K562 (cell line): ENCODE results near the gene KCNAB1.

Experiments
- CEBPB ChIP-seq: fragments of 450-650 bp; IDR thresholded peaks from 2 replicates; pipeline ENCODE4 v1.6.1; 2016; ENCODE audit warnings: missing genetic modification characterization, missing compliant biosample characterization
- CREB5 ChIP-seq: fragments of 250-450 bp; sonication (Bioruptor Pico); IDR thresholded peaks from 2 replicates; pipeline ENCODE4 v1.5.0; 2020; ENCODE audit warnings: mild to moderate bottlenecking
- MAX ChIP-seq: sonication (generic); formaldehyde crosslinking; IDR thresholded peaks from 2 replicates; pipeline ENCODE4 v1.9.0; 2022; ENCODE audit warnings: mild to moderate bottlenecking, missing genetic modification reagents
- POLR2A ChIP-seq: fragments of 450-650 bp; conservative IDR thresholded peaks from 2 replicates; pipeline ENCODE4 v1.6.1; 2016
- RBM14 ChIP-seq: fragments of 200-400 bp; formaldehyde crosslinking; IDR thresholded peaks from 2 replicates; pipeline ENCODE4 v1.6.1; 2018; ENCODE audit warnings: low read depth, mild to moderate bottlenecking, low read length, moderate library complexity, borderline replicate concordance; ENCODE audit not compliant: insufficient read depth
- RCOR1 ChIP-seq, 2 experiments: IDR thresholded peaks; 2 replicates each; pipeline ENCODE4 v1.6.1; 2012; ENCODE audit warnings: low read depth in 2 of 2, low read length in 2 of 2, borderline replicate concordance in 1 of 2, improper control_type of control experiment in 1 of 2
- TFE3 ChIP-seq: fragments of 450-650 bp; formaldehyde crosslinking; IDR thresholded peaks from 2 replicates; pipeline ENCODE4 v1.4.0; 2020; ENCODE audit warnings: mild to moderate bottlenecking, mixed read lengths
- ZBTB17 ChIP-seq: fragments of 450-650 bp; formaldehyde crosslinking; IDR thresholded peaks from 2 replicates; pipeline ENCODE4 v1.4.0; 2020; ENCODE audit warnings: mild to moderate bottlenecking
- TF ChIP-seq, protein P1 (sequence below), 2 experiments: IDR thresholded peaks; 2 replicates each; pipeline ENCODE4 v1.6.1; 2012; ENCODE audit warnings: improper control_type of control experiment in 2 of 2, low read depth in 2 of 2, low read length in 2 of 2, borderline replicate concordance in 1 of 2
- TF ChIP-seq, protein P2 (sequence below), 3 experiments: IDR thresholded peaks in 2 of 3; conservative IDR thresholded peaks in 1 of 3; 2 replicates each; pipeline ENCODE4 v1.5.1; 2011 to 2012; ENCODE audit warnings: low read length in 3 of 3, mild to moderate bottlenecking in 3 of 3, control low read depth in 2 of 3, improper control_type of control experiment in 1 of 3, inconsistent platforms in 1 of 3, low read depth in 1 of 3, mixed read lengths in 1 of 3, moderate library complexity in 1 of 3; ENCODE audit not compliant: insufficient read depth in 2 of 3

DNA sequence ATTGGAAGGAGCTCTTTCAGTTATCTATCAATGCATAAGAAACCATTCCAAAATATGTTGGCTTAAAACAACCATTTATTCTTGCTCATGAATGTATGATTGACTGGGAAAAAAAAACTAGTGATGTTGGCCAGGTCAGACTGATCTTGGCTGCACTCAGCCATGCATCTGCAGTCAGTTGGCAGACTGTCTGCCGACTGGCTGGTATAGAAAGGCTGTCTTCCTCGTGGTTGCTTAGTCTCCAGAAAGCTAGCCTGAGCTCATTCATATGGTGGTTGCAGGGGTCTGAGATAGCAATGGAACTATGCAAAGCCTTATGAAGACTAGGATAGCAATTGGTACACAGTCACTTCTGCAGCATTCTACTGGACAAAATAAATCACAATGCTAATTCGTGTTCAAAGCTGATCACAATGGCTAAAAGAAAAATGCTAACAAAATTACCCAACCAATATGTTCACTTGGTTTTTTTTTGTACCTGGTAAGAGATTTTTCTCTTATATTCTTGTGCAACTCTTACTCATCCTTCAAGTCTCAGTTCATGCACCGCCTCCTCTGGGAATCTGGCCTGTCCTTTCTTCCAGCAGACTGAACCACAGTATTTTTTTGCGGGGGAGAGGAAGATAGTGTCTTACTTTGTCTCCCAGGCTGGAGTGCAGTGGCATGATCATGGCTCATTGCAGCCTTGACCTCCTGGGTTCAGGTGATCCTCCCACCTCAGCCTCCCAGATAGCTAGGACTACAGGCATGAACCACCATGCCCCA is 126.8 kb downstream of the KCNAB1 start:
- TF ChIP-seq MAX (no peak), CEBPB (tag) (no peak), ZBTB17 (CRISPR knock-in tag) (no peak), RBM14 (no peak), POLR2A (no peak), CREB5 (CRISPR knock-in tag) (no peak), TFE3 (CRISPR knock-in tag) (no peak), RCOR1 (IDR thresholded peaks at IDR 0.05; ENCODE audit: borderline replicate concordance in 1 of 2, low read depth in 2 of 2, low read length in 2 of 2) (no peak)
- TF ChIP-seq, protein P1, sequence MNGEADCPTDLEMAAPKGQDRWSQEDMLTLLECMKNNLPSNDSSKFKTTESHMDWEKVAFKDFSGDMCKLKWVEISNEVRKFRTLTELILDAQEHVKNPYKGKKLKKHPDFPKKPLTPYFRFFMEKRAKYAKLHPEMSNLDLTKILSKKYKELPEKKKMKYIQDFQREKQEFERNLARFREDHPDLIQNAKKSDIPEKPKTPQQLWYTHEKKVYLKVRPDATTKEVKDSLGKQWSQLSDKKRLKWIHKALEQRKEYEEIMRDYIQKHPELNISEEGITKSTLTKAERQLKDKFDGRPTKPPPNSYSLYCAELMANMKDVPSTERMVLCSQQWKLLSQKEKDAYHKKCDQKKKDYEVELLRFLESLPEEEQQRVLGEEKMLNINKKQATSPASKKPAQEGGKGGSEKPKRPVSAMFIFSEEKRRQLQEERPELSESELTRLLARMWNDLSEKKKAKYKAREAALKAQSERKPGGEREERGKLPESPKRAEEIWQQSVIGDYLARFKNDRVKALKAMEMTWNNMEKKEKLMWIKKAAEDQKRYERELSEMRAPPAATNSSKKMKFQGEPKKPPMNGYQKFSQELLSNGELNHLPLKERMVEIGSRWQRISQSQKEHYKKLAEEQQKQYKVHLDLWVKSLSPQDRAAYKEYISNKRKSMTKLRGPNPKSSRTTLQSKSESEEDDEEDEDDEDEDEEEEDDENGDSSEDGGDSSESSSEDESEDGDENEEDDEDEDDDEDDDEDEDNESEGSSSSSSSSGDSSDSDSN (IDR thresholded peaks at IDR 0.05; ENCODE audit: borderline replicate concordance in 1 of 2, low read depth in 2 of 2, low read length in 2 of 2): no peak
- TF ChIP-seq, protein P2, sequence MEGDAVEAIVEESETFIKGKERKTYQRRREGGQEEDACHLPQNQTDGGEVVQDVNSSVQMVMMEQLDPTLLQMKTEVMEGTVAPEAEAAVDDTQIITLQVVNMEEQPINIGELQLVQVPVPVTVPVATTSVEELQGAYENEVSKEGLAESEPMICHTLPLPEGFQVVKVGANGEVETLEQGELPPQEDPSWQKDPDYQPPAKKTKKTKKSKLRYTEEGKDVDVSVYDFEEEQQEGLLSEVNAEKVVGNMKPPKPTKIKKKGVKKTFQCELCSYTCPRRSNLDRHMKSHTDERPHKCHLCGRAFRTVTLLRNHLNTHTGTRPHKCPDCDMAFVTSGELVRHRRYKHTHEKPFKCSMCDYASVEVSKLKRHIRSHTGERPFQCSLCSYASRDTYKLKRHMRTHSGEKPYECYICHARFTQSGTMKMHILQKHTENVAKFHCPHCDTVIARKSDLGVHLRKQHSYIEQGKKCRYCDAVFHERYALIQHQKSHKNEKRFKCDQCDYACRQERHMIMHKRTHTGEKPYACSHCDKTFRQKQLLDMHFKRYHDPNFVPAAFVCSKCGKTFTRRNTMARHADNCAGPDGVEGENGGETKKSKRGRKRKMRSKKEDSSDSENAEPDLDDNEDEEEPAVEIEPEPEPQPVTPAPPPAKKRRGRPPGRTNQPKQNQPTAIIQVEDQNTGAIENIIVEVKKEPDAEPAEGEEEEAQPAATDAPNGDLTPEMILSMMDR (IDR thresholded peaks at IDR 0.05 in 2 of 3, conservative IDR thresholded peaks at IDR 0.05 in 1 of 3; ENCODE audit: insufficient read depth in 2 of 3, low read depth in 1 of 3, low read length in 3 of 3): no peak
